K562 (cell line): ENCODE results near the gene ARMC12.

ENCODE experiments used
- ZNF224 ChIP-seq: sonication (generic); formaldehyde crosslinking; IDR thresholded peaks from 2 replicates; pipeline ENCODE4 v1.8.0; 2022; ENCODE audit warnings: mild to moderate bottlenecking, missing genetic modification reagents
- TF ChIP-seq, protein P1 (sequence below): sonication (generic); formaldehyde crosslinking; IDR thresholded peaks from 2 replicates; pipeline ENCODE4 v1.5.0; 2020; ENCODE audit warnings: missing genetic modification reagents

DNA sequence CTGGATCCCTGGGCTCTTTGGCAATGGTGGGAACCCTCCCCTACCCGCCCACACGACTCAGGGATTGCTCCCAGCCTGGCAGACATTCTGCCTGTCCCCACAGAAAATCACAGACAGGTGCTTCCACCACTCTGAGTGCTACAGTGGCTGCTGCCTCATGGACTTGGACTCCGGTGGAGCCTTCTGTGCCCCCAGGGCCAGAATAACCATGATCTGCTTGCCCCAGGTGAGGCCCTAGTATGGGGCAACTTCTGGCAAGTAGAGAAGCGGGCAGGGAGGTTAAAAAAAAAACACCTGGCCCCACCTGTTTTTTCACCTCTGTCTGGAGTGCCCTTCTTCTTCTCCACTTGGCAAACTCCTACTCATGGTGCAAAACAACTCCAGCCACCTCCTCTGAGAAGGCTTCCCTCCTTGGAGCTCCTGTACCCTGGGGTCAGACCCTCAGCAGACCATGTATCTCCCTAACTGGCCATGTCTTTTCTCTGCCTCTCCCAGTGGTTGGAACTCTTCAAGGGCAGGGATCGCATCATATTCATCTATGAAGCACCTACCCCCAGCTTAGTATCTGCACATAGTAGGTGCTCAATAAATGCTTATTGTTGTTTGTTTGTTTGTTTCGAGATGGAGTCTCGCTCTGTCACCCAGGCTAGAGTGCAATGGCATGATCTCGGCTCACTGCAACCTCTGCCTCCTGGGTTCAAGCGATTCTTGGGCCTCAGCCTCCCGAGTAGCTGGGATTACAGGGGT, 40.7 kb downstream of the ARMC12 start:
- no peak for TF ChIP-seq ZNF224 (CRISPR knock-in tag)
- TF ChIP-seq, protein P1, sequence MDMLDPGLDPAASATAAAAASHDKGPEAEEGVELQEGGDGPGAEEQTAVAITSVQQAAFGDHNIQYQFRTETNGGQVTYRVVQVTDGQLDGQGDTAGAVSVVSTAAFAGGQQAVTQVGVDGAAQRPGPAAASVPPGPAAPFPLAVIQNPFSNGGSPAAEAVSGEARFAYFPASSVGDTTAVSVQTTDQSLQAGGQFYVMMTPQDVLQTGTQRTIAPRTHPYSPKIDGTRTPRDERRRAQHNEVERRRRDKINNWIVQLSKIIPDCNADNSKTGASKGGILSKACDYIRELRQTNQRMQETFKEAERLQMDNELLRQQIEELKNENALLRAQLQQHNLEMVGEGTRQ = no peak
